H1 (cell line): ENCODE results near the gene RNF130.

ENCODE experiments used
- ASH2L ChIP-seq: fragments of 200-600, 300-600 bp; sonication (generic); IDR thresholded peaks from one replicate; pipeline ENCODE4 v1.7.1; 2017; ENCODE audit warnings: low read length
- ATF2 ChIP-seq: IDR thresholded peaks from 2 replicates; pipeline ENCODE4 v1.6.1; 2012; ENCODE audit warnings: low read length, inconsistent platforms
- CEBPB ChIP-seq: IDR thresholded peaks from 2 replicates; pipeline ENCODE4 v1.6.1; 2012; ENCODE audit warnings: low read depth, low read length
- CTCF ChIP-seq, 3 experiments: IDR thresholded peaks; 1 replicate in 2 of 3; 2 replicates in 1 of 3; pipeline versions ENCODE4 v1.5.1 to v1.6.1; 2011; ENCODE audit warnings: low read length in 3 of 3, mild to moderate bottlenecking in 3 of 3, inconsistent platforms in 2 of 3, low read depth in 1 of 3, moderate library complexity in 1 of 3; ENCODE audit not compliant: insufficient read depth in 1 of 3; ENCODE audit errors: control extremely low read depth in 1 of 3
- EP300 ChIP-seq, 2 experiments: IDR thresholded peaks; 1 replicate in 1 of 2; 2 replicates in 1 of 2; pipeline ENCODE4 v1.6.1; 2011 to 2012; ENCODE audit warnings: low read depth in 2 of 2, low read length in 2 of 2, mild to moderate bottlenecking in 2 of 2, borderline replicate concordance in 1 of 2, inconsistent platforms in 1 of 2, moderate library complexity in 1 of 2
- EZH2 ChIP-seq: fragments of 200-600 bp; sonication (generic); IDR thresholded peaks from 2 replicates; pipeline ENCODE4 v1.7.1; 2012; ENCODE audit warnings: low read depth, mild to moderate bottlenecking, moderate library complexity, low read length, inconsistent platforms; ENCODE audit not compliant: severe bottlenecking
- POLR2A ChIP-seq, 2 experiments: IDR thresholded peaks; 1 replicate in 1 of 2; 2 replicates in 1 of 2; pipeline ENCODE4 v1.6.1; 2011; ENCODE audit warnings: low read depth in 2 of 2, low read length in 2 of 2, mild to moderate bottlenecking in 2 of 2; ENCODE audit errors: control extremely low read depth in 1 of 2
- POLR2AphosphoS5 ChIP-seq: IDR thresholded peaks from 2 replicates; pipeline ENCODE4 v1.6.1; 2011; ENCODE audit warnings: low read depth, low read length
- RAD21 ChIP-seq, 2 experiments: IDR thresholded peaks in 1 of 2; conservative IDR thresholded peaks in 1 of 2; 2 replicates each; pipeline ENCODE4 v1.6.1; 2011; ENCODE audit warnings: low read depth in 2 of 2, low read length in 2 of 2, improper control_type of control experiment in 1 of 2, inconsistent platforms in 1 of 2, mild to moderate bottlenecking in 1 of 2, moderate library complexity in 1 of 2
- SAP30 ChIP-seq: fragments of 300-600 bp; sonication (generic); IDR thresholded peaks from 2 replicates; pipeline ENCODE4 v1.7.1; 2012; ENCODE audit warnings: low read length, moderate library complexity, mild to moderate bottlenecking, inconsistent platforms; ENCODE audit not compliant: insufficient read depth, insufficient replicate concordance
- SP1 ChIP-seq: IDR thresholded peaks from 2 replicates; pipeline ENCODE4 v1.6.1; 2011; ENCODE audit warnings: low read depth, low read length
- TAF7 ChIP-seq: optimal IDR thresholded peaks from 2 replicates; pipeline ENCODE3; 2011; ENCODE audit warnings: low read depth, mild to moderate bottlenecking, inconsistent platforms, low read length, moderate library complexity, borderline replicate concordance
- ZNF274 ChIP-seq: IDR thresholded peaks from 2 replicates; pipeline ENCODE4 v1.7.0; 2012; ENCODE audit warnings: low read length, borderline replicate concordance; ENCODE audit errors: extremely low read depth

- TF ChIP-seq CTCF (IDR thresholded peaks at IDR 0.05; ENCODE audit: control extremely low read depth in 1 of 3, insufficient read depth in 1 of 3, low read depth in 1 of 3, low read length in 3 of 3) (no peak), EZH2 (no peak), SP1 (no peak), CEBPB (no peak), RAD21 (IDR thresholded peaks at IDR 0.05 in 1 of 2, conservative IDR thresholded peaks at IDR 0.05 in 1 of 2; ENCODE audit: low read depth in 2 of 2, low read length in 2 of 2) (no peak), POLR2AphosphoS5 (no peak), POLR2A (IDR thresholded peaks at IDR 0.05; ENCODE audit: control extremely low read depth in 1 of 2, low read depth in 2 of 2, low read length in 2 of 2) (no peak), TAF7 (no peak), EP300 (IDR thresholded peaks at IDR 0.05; ENCODE audit: borderline replicate concordance in 1 of 2, low read depth in 2 of 2, low read length in 2 of 2) (no peak), ASH2L (no peak), ATF2 (no peak), SAP30 (no peak), ZNF274 (no peak)
Measured at GRCh38 chr5:180043377-180043776, 28.2 kb downstream of the RNF130 start.
